MM.1S (cell line): Measurements from ENCODE around the gene CHST13.

Source experiments
- DNase-seq: peaks from one replicate; pipeline ENCODE4 v3.0.0-alpha.2; 2015
- H2AFZ ChIP-seq: fragments of 300-600 bp; sonication (generic); 2 replicates; pipeline ENCODE4 v1.6.0; 2016; ENCODE audit warnings: antibody characterized with exemption, low read length
- H3F3A ChIP-seq: fragments of 300-600 bp; sonication (generic); 2 replicates; pipeline ENCODE4 v1.6.1; 2016; ENCODE audit warnings: mild to moderate bottlenecking, antibody characterized with exemption, low read length, moderate library complexity, mixed read lengths; ENCODE audit not compliant: insufficient read depth
- H3K27ac ChIP-seq: fragments of 300-600 bp; sonication (generic); 2 replicates; pipeline ENCODE4 v1.5.1; 2016; ENCODE audit warnings: mild to moderate bottlenecking, low read length
- H3K27me3 ChIP-seq: fragments of 300-600 bp; sonication (generic); replicated peaks from 2 replicates; pipeline ENCODE4 v1.6.0; 2016; ENCODE audit warnings: low read length; ENCODE audit not compliant: insufficient read depth
- H3K36me3 ChIP-seq: fragments of 300-600 bp; sonication (generic); replicated peaks from 2 replicates; pipeline ENCODE4 v1.6.1; 2016; ENCODE audit warnings: mild to moderate bottlenecking, low read length, mixed read lengths; ENCODE audit not compliant: insufficient read depth
- H3K4me1 ChIP-seq: fragments of 300-600 bp; sonication (generic); 2 replicates; pipeline ENCODE4 v1.6.1; 2016; ENCODE audit warnings: low read length, mixed read lengths
- H3K4me2 ChIP-seq: fragments of 300-600 bp; sonication (generic); 2 replicates; pipeline ENCODE4 v1.6.0; 2016; ENCODE audit warnings: low read depth, low read length
- H3K4me3 ChIP-seq: fragments of 300-600 bp; sonication (generic); 2 replicates; pipeline ENCODE4 v1.5.1; 2016; ENCODE audit warnings: low read length, mixed read lengths
- H3K79me2 ChIP-seq: fragments of 300-600 bp; sonication (generic); 2 replicates; pipeline ENCODE4 v1.6.1; 2016; ENCODE audit warnings: mixed run types, low read length, mixed read lengths
- H3K9ac ChIP-seq: fragments of 300-600 bp; sonication (generic); 2 replicates; pipeline ENCODE4 v1.6.1; 2016; ENCODE audit warnings: low read length, mixed read lengths
- H3K9me2 ChIP-seq: fragments of 300-600 bp; sonication (generic); replicated peaks from 2 replicates; pipeline ENCODE4 v1.6.1; 2016; ENCODE audit warnings: mild to moderate bottlenecking, low read length, mixed read lengths; ENCODE audit not compliant: insufficient read depth
- H3K9me3 ChIP-seq: fragments of 300-600 bp; sonication (generic); replicated peaks from 2 replicates; pipeline ENCODE4 v1.6.1; 2016; ENCODE audit warnings: mild to moderate bottlenecking, low read length, mixed read lengths; ENCODE audit not compliant: insufficient read depth
- H4K20me1 ChIP-seq: fragments of 300-600 bp; sonication (generic); 2 replicates; pipeline ENCODE4 v1.6.1; 2016; ENCODE audit warnings: mild to moderate bottlenecking, low read length, moderate library complexity, mixed read lengths; ENCODE audit not compliant: insufficient read depth
- CTCF ChIP-seq: fragments of 300-600 bp; sonication (generic); IDR thresholded peaks from 2 replicates; pipeline ENCODE4 v1.5.1; 2016; ENCODE audit warnings: antibody characterized with exemption, low read length, mixed read lengths
- EZH2 ChIP-seq: fragments of 300-600 bp; sonication (generic); optimal IDR thresholded peaks from 2 replicates; pipeline ENCODE3; 2017; ENCODE audit warnings: low read depth, mild to moderate bottlenecking, antibody characterized with exemption, low read length, mixed read lengths
- EZH2phosphoT487 ChIP-seq: fragments of 300-600 bp; sonication (generic); IDR thresholded peaks from 2 replicates; pipeline ENCODE4 v1.6.1; 2018; ENCODE audit warnings: antibody characterized with exemption, low read length

CHST13 gene

GRCh38 chr3:126516152-126516935 lies 7.6 kb upstream of the CHST13 start:
- no peak for TF ChIP-seq CTCF
- TF ChIP-seq EZH2, result no peak
- Histone ChIP-seq H3K27ac (no peak overlapping the region), H3K79me2 (no peaks in the 10 kb centered on the region), H3K9me2 (no peaks in the 10 kb centered on the region), H3K4me3 (no peak overlapping the region), H3K4me1 (no peaks in the 10 kb centered on the region), H3K36me3 (no peaks in the 10 kb centered on the region), H3F3A (no peaks in the 10 kb centered on the region), H3K27me3 (peaks cover 5% of the 10 kb centered on the region), H3K9me3 (no peaks in the 10 kb centered on the region), H4K20me1 (no peaks in the 10 kb centered on the region), H3K9ac (no peak overlapping the region), H2AFZ (no peak overlapping the region), H3K4me2 (no peak overlapping the region)
- DNase-seq, result no peak

GRCh38 chr3:126516936-126517290 lies 7.0 kb upstream of the CHST13 start:
- Histone ChIP-seq H3K9ac (no peak overlapping the region), H3K4me3 (no peak overlapping the region), H3K9me2 (no peaks in the 10 kb centered on the region), H3K36me3 (no peaks in the 10 kb centered on the region), H3K4me2 (no peak overlapping the region), H3K9me3 (no peaks in the 10 kb centered on the region), H3K79me2 (no peaks in the 10 kb centered on the region), H3F3A (no peaks in the 10 kb centered on the region), H3K27me3 (peaks cover 5% of the 10 kb centered on the region), H3K27ac (no peak overlapping the region), H4K20me1 (no peaks in the 10 kb centered on the region), H2AFZ (no peak overlapping the region), H3K4me1 (no peaks in the 10 kb centered on the region)
- no peak for DNase-seq
- TF ChIP-seq CTCF (no peak), EZH2 (no peak)

GRCh38 chr3:126517291-126517951 lies 6.5 kb upstream of the CHST13 start, which contains the start of gene UROC1:
Gene UROC1, minus strand, starts transcription at chr3:126517773. Its CDS starts 54 bp downstream, at chr3:126517719.
- H3K4me2 ChIP-seq, result no peak within 1 kb of the TSS
- no peaks in the 10 kb centered on the region for H3K9me3 ChIP-seq
- no peak within 1 kb of the TSS for H3K9ac ChIP-seq
- H4K20me1 ChIP-seq, result no peaks in the 10 kb centered on the region
- H2AFZ ChIP-seq, result no peak within 1 kb of the TSS
- TF ChIP-seq CTCF (no peak), EZH2 (no peak), EZH2phosphoT487 (no peak)
- H3K9me2 ChIP-seq, result no peaks in the 10 kb centered on the region
- peaks cover 6% of the 10 kb centered on the region for H3K27me3 ChIP-seq
- no peak within 1 kb of the TSS for H3K27ac ChIP-seq
- H3K36me3 ChIP-seq, result no peaks in the 10 kb centered on the region
- H3K4me3 ChIP-seq, result no peak within 1 kb of the TSS
- no peaks in the 10 kb centered on the region for H3K4me1 ChIP-seq
- DNase-seq, result no peak
- H3K79me2 ChIP-seq, result no peaks in the 10 kb centered on the region
- H3F3A ChIP-seq, result no peaks in the 10 kb centered on the region
